ENCODE results near the gene TENM3.

The TENM3 gene

DNA sequence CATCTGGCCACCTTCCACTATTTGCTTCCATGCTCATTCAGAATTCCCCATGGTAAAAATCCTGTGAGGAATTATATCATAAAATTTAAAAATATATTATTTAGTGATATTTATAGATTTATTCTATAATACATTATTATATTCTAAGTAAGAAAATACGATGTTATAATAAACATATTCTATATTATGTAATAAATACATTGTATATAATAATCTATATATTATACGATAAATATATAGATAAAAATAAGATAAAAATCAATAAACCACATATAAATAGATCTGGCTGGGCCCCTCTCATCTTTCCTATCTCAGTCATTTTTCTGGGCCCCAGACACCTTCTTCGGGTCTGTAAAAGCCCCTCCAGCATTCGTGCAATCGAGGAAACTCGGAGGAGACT, 605.5 kb downstream of the TENM3 start:
- Histone ChIP-seq H3F3A (ENCODE audit: insufficient read depth, low read length) (no peaks in the 10 kb centered on the region), H3K4me3 (ENCODE audit: low read depth, low read length, poor library complexity, severe bottlenecking) (no peak overlapping the region), H3K9me3 (ENCODE audit: low read length) (no peaks in the 10 kb centered on the region), H3K79me2 (ENCODE audit: insufficient read depth, low read length) (no peaks in the 10 kb centered on the region), H3K9me2 (ENCODE audit: low read depth, low read length) (no peaks in the 10 kb centered on the region), H3K27me3 (ENCODE audit: insufficient read depth, low read length) (no peaks in the 10 kb centered on the region; the same call in 1 of the 2 replicates), H4K20me1 (ENCODE audit: insufficient read depth, low read length) (no peaks in the 10 kb centered on the region), H3K9ac (ENCODE audit: low read length) (no peak overlapping the region), H3K4me1 (ENCODE audit: insufficient read depth, low read length, severe bottlenecking) (no peaks in the 10 kb centered on the region), H3K36me3 (ENCODE audit: insufficient read depth, low read length) (no peaks in the 10 kb centered on the region), H2AFZ (ENCODE audit: low read length) (no peak overlapping the region), H3K27ac (ENCODE audit: low read depth, low read length, poor library complexity, severe bottlenecking) (no peak overlapping the region), H3K4me2 (ENCODE audit: low read length) (no peak overlapping the region)
- TF ChIP-seq EZH2 (IDR thresholded peaks at IDR 0.05; ENCODE audit: borderline replicate concordance, low read length), result no peak
- TF ChIP-seq, protein P1, sequence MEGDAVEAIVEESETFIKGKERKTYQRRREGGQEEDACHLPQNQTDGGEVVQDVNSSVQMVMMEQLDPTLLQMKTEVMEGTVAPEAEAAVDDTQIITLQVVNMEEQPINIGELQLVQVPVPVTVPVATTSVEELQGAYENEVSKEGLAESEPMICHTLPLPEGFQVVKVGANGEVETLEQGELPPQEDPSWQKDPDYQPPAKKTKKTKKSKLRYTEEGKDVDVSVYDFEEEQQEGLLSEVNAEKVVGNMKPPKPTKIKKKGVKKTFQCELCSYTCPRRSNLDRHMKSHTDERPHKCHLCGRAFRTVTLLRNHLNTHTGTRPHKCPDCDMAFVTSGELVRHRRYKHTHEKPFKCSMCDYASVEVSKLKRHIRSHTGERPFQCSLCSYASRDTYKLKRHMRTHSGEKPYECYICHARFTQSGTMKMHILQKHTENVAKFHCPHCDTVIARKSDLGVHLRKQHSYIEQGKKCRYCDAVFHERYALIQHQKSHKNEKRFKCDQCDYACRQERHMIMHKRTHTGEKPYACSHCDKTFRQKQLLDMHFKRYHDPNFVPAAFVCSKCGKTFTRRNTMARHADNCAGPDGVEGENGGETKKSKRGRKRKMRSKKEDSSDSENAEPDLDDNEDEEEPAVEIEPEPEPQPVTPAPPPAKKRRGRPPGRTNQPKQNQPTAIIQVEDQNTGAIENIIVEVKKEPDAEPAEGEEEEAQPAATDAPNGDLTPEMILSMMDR (IDR thresholded peaks at IDR 0.05; ENCODE audit: low read length), result no peak
